Gastroesophageal sphincter (tissue), 4 donors: ENCODE measurements around the gene CGB1. TPM values are rescaled to one million over a fixed set of nuclear protein-coding genes. Genes with fewer than 3 reads are reported as not detected.
"Not testable (repeated sequence)": the region's sequence is repeated elsewhere in the genome, so short reads cannot be mapped to it uniquely, and the experiment has no call there.

Experiments
- ATAC-seq: fragments of 150-250 bp; one replicate; pipeline ENCODE4 v1.9.1; 2016; ENCODE audit warnings: mild to moderate bottlenecking, moderate library complexity
- H3K27ac ChIP-seq, 4 donors: fragments of 200-600 bp; sonication (generic) in 3 of 4; 1 replicate in 3 of 4; 2 replicates in 1 of 4; pipeline ENCODE4 v1.5.1; 2016 to 2019
- H3K27me3 ChIP-seq: fragments of 200-600 bp; sonication (generic); one replicate; pipeline ENCODE4 v1.5.1; 2019
- H3K36me3 ChIP-seq, 2 donors: fragments of 200-600 bp; sonication (generic); one replicate each; pipeline ENCODE4 v1.5.1; 2019; ENCODE audit warnings: control low read depth in 1 of 2
- H3K4me1 ChIP-seq, 3 donors: fragments of 200-600 bp; sonication (generic); 1 replicate in 2 of 3; 2 replicates in 1 of 3; pipeline ENCODE4 v1.5.1; 2016 to 2019; ENCODE audit warnings: control low read depth in 2 of 3
- H3K4me3 ChIP-seq, 2 donors: fragments of 200-600 bp; sonication (generic); one replicate each; pipeline ENCODE4 v1.5.1; 2019; ENCODE audit warnings: mild to moderate bottlenecking in 1 of 2, moderate library complexity in 1 of 2
- H3K9me3 ChIP-seq, 3 donors: fragments of 200-600 bp; sonication (generic); one replicate each; pipeline ENCODE4 v1.5.1; 2017 to 2019; ENCODE audit warnings: control low read depth in 2 of 3
- CTCF ChIP-seq, 4 experiments: fragments of 200-600 bp in 2 of 4; fragments of 450-650 bp in 2 of 4; sonication (generic) in 1 of 4; IDR thresholded peaks; one replicate each; pipeline ENCODE4 v1.5.1; 2017 to 2019; ENCODE audit warnings: antibody characterized with exemption in 4 of 4, mild to moderate bottlenecking in 2 of 4, moderate library complexity in 2 of 4
- EP300 ChIP-seq: sonication (generic); formaldehyde crosslinking; IDR thresholded peaks from one replicate; pipeline ENCODE4 v1.6.1; 2017; ENCODE audit warnings: antibody characterized with exemption, mild to moderate bottlenecking
- POLR2A ChIP-seq, 2 donors: fragments of 450-650 bp; IDR thresholded peaks; one replicate each; pipeline ENCODE4 v1.6.1; 2017; ENCODE audit warnings: antibody characterized with exemption in 2 of 2, mild to moderate bottlenecking in 2 of 2, moderate library complexity in 1 of 2
- POLR2AphosphoS5 ChIP-seq: sonication (generic); formaldehyde crosslinking; IDR thresholded peaks from one replicate; pipeline ENCODE4 v1.6.1; 2017; ENCODE audit warnings: antibody characterized with exemption
- WGBS, 2 donors: methylation state at CpG; one replicate each; pipeline ENCODE4 v1.1.5; 2018; ENCODE audit warnings: low coverage in 1 of 2; 5-methylcytosine and 5-hydroxymethylcytosine counted together
- total RNA-seq, 4 donors: library from RNA; depleted of rRNA; stranded (reverse); fragments of >200 nt; gene quantifications; one replicate each; pipeline ENCODE4 v1.1.0, GENCODE V29; 2016

CGB1 gene
- not detected for total RNA-seq

GRCh38 chr19:49036815-49037214 is at the start of gene CGB1:
Gene CGB1, minus strand, starts transcription at chr19:49036895. Its CDS starts 184 bp downstream, at chr19:49036711.
- H3K9me3 ChIP-seq, H3K27ac ChIP-seq, ATAC-seq, H3K36me3 ChIP-seq, H3K4me1 ChIP-seq, H3K4me3 ChIP-seq: not testable (repeated sequence)
- peaks cover 15% of the 10 kb centered on the region for H3K27me3 ChIP-seq
- 38 to 73% methylated on average over 7 to 8 of the region's 18 CpGs for WGBS, 2 donors

- Histone ChIP-seq H3K27ac (peak overlapping the region in 2 of 4 donors; percentile 90 to 93), H3K4me3 (peak overlapping the region; percentile 80 to 98), H3K36me3 (peaks cover 0 to 43% of the 10 kb centered on the region in 2 donors), H3K9me3 (no peaks in the 10 kb centered on the region), H3K4me1 (peaks cover 4 to 51% (median 17%) of the 10 kb centered on the region in 3 donors), H3K27me3 (no peaks in the 10 kb centered on the region)
- WGBS, 2 donors = 32 to 37% methylated on average over 3 to 7 of the region's 11 CpGs
- ATAC-seq = no peak
- no peak for TF ChIP-seq EP300
- TF ChIP-seq POLR2AphosphoS5 = no peak
- TF ChIP-seq POLR2A (IDR thresholded peaks at IDR 0.05) = no peak
- TF ChIP-seq CTCF (IDR thresholded peaks at IDR 0.05) = no peak
Observed at GRCh38 chr19:49086296-49086695, 49.6 kb upstream of the CGB1 start.

- no peak for TF ChIP-seq POLR2A (IDR thresholded peaks at IDR 0.05)
- no peak for TF ChIP-seq POLR2AphosphoS5
- TF ChIP-seq CTCF (IDR thresholded peaks at IDR 0.05) = no peak
- TF ChIP-seq EP300 = no peak
- H3K4me3 ChIP-seq = peak overlapping the region; percentile 80 to 98
- no peaks in the 10 kb centered on the region for H3K27me3 ChIP-seq
- WGBS, 2 donors = 0 to 2% methylated on average over 11 to 14 of the region's 14 CpGs
- H3K4me1 ChIP-seq = peaks cover 4 to 51% (median 17%) of the 10 kb centered on the region in 3 donors
- H3K9me3 ChIP-seq = no peaks in the 10 kb centered on the region
- no peak for ATAC-seq
- H3K27ac ChIP-seq = peak overlapping the region; percentile 75 to 94 (median 92)
- H3K36me3 ChIP-seq = peaks cover 0 to 38% of the 10 kb centered on the region in 2 donors
Observed at GRCh38 chr19:49085868-49086232, 49.2 kb upstream of the CGB1 start.

- peak within 1 kb of the TSS; percentile 75 to 94 (median 92) for H3K27ac ChIP-seq
- no peaks in the 10 kb centered on the region for H3K9me3 ChIP-seq
- WGBS, 2 donors = 0 to 1% methylated on average over 3 to 24 of the region's 89 CpGs
- H3K36me3 ChIP-seq = peaks cover 0 to 32% of the 10 kb centered on the region in 2 donors
- TF ChIP-seq EP300 = no peak
- peak; percentile 86 for TF ChIP-seq POLR2AphosphoS5
- TF ChIP-seq CTCF (IDR thresholded peaks at IDR 0.05) = peak in 1 of 4 experiments; percentile 22
- peak; percentile 85 to 91 for TF ChIP-seq POLR2A (IDR thresholded peaks at IDR 0.05)
- peak within 1 kb of the TSS; percentile 80 to 98 for H3K4me3 ChIP-seq
- ATAC-seq = peak; percentile 100
- H3K4me1 ChIP-seq = peaks cover 4 to 48% (median 17%) of the 10 kb centered on the region in 3 donors
- H3K27me3 ChIP-seq = no peaks in the 10 kb centered on the region
Observed at GRCh38 chr19:49085020-49085867, 48.5 kb upstream of the CGB1 start, which contains the start of gene SNRNP70. Gene SNRNP70, plus strand, starts transcription at chr19:49085451. Its CDS starts 964 bp downstream, at chr19:49086415.

GRCh38 chr19:49084206-49085019 is 47.7 kb upstream of the CGB1 start:
- Histone ChIP-seq H3K27ac (peak overlapping the region; percentile 19 to 94 (median 92)), H3K4me1 (peaks cover 4 to 41% (median 17%) of the 10 kb centered on the region in 3 donors), H3K9me3 (no peaks in the 10 kb centered on the region), H3K27me3 (no peaks in the 10 kb centered on the region), H3K36me3 (peaks cover 0 to 24% of the 10 kb centered on the region in 2 donors), H3K4me3 (peak overlapping the region; percentile 80 to 98)
- 61 to 67% methylated on average over 16 to 26 of the region's 26 CpGs for WGBS, 2 donors
- ATAC-seq = no peak
- TF ChIP-seq EP300 (no peak), POLR2AphosphoS5 (no peak), POLR2A (IDR thresholded peaks at IDR 0.05) (no peak), CTCF (IDR thresholded peaks at IDR 0.05) (no peak)
